ENCODE data around the gene ATXN7L3.
"Not testable (repeated sequence)": the region's sequence is repeated elsewhere in the genome, so short reads cannot be mapped to it uniquely, and the experiment has no call there.

The ATXN7L3 gene, protein sequence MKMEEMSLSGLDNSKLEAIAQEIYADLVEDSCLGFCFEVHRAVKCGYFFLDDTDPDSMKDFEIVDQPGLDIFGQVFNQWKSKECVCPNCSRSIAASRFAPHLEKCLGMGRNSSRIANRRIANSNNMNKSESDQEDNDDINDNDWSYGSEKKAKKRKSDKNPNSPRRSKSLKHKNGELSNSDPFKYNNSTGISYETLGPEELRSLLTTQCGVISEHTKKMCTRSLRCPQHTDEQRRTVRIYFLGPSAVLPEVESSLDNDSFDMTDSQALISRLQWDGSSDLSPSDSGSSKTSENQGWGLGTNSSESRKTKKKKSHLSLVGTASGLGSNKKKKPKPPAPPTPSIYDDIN

DNA sequence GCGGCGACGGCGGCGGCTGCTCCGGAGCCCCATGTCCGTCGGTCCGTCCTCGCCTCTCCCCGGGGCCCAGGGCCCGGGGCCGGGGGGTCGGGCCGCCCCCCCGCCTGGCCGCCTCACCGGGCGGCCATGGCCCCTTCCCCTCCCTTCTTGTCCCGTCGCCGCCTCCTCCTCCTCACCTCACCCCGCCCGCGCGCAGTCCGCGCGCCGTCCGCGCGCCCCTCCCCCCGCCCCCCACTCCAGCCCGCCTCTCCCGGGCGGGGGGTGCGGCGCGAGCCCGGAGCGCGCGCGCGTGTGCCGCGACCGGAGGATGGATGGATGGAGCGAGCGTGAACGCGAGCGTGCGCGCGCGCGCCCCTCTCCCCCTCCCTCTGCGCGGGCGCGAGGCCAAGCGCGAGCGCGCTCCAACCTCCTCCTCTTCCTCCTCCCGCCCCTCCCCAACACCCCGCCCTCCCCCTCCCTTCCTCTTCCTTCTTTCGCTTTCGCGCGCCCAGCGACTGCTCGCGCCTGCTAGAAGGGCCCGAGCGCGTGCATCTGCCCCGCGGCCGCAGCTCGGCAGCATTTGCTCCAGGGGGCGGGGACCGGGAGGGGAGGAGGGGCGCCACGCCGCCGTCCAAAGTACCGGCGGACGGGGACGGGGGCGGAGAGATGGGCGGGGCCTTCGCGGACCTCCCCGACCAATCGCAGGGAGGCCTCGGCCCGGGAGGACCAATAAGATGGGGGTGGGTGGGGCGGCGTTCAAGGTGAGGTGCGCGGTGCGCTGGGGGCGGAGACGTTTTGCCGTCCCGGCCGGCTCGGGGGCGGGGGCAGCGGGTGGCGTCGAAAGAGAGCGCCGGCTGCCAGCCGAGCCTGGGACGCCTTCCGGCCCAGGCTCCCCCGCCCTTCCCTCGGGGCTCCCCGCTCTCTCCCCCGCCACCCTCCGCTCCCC lies at the start of gene ATXN7L3:
Gene ATXN7L3 (minus strand): TSS at position 332 of the 925 bp plus-strand sequence. CDS start 1,814 bp downstream, outside the sequence.
- DNase-seq, result peak; percentile 100

DNA sequence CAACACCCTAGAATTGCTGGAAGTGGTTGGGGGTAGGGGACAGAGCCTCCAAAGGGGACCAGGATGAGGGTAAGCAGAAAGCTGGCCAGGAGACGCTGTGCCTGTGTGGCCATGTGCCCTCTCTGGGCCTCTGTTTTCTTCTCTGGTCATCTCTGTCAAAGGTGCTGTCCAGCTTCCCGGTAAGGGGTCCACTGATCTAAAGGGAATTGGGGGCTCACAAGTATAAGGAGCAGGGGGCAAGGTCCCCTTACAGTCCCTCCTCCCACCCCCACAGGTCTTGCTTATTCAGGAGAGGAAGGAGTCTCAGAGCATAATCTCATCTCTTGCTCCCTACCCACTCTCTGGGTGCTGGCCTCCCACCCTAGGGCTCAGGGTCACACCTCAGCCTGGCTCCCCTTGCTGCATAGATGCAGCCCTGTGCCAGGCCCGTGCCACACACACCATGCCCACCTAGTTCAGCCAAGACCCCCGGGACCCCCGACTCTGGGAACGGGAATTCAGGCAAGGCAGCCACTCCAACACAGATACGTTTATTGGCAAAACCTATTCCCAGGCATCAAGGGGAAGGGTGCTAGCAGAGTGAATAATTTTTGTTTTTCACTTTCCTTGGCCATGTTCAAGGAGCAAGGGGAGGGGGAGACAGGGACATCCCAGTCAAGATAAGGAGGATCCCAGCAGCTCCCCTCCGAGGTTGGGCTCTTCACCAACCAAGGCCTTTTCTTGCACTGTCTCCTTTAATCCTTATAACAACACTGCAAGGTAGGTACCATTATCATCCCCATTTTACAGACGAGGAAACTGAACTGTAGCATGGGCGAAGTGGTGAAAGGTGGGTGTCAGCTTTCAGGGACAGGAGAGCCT lies 48.4 kb upstream of the ATXN7L3 start:
- no peak for DNase-seq

DNA sequence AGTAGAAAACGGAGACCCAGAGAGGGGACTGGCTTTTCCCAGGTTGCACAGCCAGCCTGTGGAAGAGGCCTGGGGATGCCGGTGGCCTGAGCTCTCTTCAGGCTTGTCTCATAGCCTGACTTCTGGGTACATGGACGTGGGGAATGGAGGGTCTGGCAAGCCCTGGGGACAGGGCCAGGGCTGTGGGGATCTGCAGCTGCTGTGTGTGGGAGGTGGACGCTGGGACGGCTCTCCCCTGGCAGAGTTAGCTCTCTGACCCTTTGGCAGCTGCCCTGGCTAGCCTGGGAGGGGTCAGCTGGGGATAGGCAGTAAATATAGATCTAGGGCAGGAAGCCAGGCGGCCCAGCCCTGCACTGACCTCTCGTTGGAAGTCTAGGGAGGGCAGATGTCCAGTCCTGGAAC lies 47.8 kb upstream of the ATXN7L3 start:
- DNase-seq, result no peak

DNA sequence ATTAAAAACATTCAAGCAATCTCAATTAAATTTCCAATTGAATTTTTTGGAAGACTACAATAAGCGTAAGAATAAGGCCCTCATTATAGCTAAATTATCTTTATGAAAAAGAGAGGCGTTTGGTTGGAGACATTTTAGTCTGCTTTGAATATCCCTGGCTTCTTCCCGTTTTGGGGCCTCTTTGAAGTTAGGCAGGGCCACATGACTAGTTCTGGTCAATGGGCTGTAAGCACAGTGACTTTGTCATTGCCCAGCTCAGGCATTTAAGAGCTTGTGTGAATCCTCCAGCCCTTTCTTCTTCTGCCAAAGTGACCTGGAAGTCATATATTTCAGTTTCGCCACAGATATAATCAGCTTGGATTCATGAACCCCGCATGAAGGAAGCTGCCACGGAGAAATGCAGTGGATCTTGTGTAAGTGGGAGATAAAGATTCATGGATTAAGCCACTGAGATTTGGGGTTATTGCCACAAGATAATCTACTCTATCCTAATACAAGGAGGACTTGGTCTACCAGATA lies 41.5 kb upstream of the ATXN7L3 start:
- no peak for DNase-seq

DNA sequence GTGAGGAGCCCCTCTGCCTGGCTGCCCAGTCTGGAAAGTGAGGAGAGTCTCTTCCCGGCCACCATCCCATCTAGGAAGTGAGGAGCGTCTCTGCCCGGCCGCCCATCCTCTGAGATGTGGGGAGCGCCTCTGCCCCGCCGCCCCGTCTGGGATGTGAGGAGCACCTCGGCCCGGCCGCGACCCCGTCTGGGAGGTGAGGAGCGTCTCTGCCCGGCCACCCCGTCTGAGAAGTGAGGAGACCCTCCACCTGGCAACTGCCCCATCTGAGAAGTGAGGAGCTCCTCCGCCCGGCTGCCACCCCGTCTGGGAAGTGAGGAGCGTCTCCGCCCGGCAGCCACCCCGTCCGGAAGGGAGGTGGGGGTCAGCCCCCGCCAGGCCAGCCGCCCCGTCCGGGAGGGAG lies 38.2 kb upstream of the ATXN7L3 start:
- DNase-seq, result not testable (repeated sequence)

DNA sequence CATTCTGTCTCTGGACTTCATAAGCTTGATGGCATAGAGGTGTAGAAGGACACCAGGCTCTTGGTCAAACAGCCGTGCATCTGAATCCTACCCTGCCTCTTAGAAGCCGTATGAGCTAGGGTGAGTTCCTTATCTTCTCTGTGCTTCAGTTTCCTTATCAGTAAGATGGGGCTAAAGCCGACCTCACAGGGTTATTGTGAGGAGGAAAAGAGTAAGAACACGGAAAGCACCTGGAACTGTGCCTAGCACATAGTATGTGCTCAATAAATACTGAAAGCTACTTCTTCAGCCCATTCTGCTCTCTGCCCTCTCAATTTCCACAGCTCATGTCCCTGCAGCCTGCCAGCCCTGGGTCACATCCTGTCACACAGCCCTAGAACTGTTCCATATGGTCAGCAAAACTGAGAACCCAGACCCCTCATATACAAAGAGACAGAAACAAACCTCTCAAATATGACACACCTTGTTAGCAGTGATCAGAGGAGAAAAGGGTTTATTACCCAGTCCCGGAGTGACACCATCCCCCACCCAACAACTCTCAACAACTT lies 36.8 kb upstream of the ATXN7L3 start:
- DNase-seq, result no peak

DNA sequence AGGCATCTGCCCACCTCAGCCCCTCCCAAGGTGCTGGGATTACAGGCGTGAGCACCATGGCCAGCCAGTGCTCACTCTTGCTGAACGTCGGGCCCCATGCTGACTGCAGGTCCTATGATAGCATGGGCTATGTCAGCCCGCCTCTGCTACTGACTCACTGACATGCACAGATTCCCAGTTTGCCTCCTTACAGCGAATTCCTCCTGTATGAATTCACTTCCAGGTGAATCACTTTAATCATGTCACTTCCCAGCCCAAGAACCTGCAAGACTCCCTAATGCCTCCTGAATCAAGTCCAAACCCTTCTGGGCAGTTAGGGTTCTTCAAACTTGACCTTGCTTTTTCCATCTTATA lies 35.9 kb upstream of the ATXN7L3 start:
- no peak for DNase-seq

DNA sequence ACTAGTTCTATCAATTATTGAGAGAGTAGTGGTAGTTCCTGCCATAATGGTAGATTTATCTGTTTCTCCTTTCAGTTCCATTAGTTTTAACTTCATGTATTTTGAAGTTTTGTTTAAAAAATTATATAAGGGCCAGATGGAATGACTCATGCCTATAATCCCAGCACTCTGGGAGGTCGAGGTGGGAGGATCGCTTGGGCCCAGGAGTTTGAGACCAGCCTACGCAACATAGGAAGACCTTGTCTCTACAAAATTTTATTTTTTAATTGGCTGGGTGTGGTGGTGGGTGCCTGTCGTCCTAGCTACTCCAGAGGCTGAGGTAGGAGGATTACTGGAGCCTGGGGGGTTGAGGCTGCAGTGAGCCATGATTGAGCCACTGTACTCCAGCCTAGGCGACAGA lies 33.9 kb upstream of the ATXN7L3 start:
- no peak for DNase-seq

DNA sequence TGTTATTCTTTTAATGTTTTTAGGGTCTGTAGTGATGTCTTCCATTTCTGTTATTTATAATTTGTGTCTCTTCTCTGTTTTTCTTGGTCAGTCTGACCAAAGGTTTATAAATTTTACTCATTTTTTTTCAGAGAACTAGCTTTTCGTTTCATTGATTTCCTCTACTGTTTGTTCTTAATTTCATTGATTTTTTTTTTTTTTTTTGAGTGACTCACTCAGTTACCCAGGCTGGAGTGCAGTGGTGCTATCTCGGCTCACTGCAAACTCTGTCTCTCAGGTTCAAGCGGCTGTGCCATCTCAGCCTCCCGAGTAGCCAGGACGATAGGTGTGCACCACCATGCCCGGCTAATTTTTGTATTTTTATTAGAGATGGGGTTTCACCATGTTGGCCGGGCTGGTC lies 32.4 kb upstream of the ATXN7L3 start:
- DNase-seq, result no peak

DNA sequence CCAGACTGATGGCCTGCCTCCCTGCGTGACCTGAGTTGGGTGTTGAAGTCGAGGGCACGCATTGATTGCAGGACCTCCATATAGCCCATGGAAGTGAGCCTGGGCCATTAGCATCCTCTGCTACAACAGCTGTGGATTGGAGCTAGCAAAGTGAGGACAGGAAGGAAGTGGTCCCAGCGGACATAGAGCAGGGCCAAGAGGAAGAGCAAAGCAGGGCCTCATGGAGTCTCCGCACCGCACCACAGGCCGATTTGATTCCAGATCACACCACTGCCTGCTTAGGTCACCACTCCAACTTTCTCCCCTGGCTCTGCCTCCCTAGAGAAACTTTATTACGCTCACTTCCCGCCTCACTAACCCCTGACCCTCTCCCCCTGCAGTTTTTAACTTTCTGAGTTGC lies 30.5 kb upstream of the ATXN7L3 start:
- no peak for DNase-seq

DNA sequence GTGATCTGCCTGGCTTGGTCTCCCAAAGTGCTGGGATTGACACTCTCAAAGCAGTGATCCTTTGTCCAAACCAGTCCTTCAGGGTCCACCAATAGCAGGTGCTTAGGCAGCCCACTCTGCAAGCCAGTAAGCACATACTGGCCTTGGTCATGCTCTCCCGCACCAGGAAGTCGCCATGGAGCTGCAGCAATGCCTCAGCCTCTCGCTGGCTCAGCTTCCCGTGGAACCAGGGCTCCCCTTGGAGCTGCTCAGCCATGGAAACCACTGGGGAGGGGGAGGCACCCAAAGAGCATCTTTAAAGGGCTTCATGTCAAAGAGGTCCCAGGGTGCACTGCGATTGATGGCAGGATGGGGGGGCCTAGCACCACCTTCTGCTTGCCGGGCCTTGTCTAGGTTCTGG lies 29.4 kb upstream of the ATXN7L3 start:
- DNase-seq, result no peak

DNA sequence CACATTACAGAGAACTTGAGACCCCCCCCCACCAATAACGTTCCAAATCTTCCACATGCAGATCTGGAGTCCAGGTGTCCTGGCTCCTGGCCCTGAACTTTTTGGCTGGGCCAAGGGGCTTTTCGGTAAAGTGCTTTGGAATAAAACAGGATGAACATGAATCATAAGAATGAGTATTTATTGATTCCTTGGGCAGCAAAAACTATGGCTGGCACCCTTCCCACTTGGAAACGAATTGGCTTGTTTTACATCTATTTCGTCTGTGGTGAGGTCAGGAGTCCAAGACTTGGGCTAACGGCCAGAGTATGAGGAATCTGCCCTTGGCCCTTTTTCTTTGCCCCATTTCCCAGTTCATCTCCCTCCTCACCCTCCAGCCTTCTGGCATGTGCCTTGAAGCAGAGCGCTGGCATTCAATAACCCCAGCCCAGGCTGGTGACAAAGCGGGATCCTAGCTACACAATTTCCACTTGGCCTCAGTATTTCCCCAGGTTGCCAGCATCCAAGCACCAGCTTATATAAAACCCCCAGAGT lies 23.9 kb upstream of the ATXN7L3 start:
- no peak for DNase-seq

DNA sequence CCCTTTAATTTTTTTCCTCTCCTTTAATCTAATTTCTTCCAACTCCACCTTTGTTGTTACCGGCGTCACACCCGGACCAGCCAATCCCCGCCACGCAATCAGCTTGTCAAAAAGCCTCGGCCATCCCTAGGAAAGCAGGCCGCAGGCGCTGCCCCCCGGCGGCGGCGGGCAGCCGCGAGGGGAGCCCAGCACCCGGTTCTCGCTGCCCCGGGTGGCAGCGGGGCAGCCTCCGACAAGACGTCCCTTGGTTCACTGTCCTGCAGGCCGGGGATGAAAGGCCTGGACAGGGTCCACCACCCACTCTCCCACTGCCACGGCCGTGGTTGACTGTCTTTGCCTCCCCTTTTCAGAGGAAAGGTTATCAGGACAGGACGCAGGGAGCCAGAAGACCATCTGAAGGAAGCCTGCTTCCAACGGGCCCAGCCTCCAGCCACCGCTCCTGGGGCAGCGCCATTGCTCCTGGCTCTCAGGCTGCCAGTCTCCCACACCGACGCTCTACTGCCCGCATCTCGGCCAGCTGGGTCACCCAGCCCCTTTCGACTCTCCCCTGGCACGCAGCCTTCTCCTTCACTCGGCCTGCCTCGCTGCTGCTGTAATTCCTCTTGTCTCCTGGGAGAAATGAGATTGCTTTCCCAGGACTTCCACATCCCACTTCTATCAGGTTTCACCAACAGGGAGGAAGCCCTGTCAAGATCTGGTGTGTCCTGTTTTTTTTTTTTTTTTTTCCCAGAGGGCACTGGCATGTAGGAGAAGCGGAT lies 22.6 kb upstream of the ATXN7L3 start:
- no peak for DNase-seq

DNA sequence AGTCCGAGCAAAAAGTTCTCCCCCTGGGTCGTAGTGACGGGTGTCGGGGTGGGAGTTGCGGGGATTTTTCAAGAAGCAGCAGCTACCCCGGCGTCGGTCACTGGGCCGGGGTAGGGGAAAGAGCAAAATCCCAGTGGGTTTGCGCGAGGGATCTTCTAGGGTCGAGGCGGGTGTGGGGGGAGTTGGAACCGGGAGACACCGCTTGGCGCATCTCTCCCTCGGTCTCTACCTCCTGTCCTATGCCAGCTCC lies 22.1 kb upstream of the ATXN7L3 start:
- DNase-seq, result no peak

DNA sequence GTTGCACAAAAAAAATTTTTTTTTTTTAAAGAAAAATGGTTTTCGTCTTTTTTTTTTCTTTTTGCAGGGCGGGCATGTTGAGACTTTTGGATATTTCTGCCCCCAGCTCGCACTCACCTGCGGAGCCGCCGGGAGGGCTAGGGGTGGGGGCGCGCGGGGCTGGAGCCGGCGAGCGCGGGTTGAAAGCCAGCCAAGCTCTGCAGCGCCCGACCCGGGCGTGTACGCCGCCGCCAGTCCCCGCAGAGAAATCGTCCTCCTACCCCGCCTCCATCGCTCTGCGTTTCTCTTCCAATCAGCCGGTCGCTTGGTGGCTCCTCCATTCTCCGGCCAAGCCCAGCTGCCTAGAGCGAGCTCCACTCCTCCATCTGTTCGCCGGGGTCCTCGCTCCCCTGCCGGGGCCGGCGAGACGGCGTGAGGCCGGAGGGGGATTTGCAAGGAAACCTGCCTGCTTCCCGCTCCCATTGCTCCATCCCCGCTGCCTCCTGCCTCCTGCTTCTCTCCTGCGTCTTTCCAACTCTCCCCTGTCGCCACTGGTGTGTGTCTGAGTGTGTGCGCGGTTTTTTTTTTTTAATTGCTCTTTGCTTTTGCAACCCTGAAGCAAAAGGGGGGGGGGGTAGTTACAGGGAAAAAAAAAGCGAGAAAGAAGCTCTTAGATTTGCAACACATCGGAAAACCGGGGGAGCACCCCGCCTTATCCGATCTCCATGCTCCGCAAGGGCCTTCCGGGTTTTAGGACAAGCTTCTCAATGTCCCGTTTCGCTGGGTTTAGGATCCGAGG lies 21.6 kb upstream of the ATXN7L3 start:
- DNase-seq, result peak; percentile 71

DNA sequence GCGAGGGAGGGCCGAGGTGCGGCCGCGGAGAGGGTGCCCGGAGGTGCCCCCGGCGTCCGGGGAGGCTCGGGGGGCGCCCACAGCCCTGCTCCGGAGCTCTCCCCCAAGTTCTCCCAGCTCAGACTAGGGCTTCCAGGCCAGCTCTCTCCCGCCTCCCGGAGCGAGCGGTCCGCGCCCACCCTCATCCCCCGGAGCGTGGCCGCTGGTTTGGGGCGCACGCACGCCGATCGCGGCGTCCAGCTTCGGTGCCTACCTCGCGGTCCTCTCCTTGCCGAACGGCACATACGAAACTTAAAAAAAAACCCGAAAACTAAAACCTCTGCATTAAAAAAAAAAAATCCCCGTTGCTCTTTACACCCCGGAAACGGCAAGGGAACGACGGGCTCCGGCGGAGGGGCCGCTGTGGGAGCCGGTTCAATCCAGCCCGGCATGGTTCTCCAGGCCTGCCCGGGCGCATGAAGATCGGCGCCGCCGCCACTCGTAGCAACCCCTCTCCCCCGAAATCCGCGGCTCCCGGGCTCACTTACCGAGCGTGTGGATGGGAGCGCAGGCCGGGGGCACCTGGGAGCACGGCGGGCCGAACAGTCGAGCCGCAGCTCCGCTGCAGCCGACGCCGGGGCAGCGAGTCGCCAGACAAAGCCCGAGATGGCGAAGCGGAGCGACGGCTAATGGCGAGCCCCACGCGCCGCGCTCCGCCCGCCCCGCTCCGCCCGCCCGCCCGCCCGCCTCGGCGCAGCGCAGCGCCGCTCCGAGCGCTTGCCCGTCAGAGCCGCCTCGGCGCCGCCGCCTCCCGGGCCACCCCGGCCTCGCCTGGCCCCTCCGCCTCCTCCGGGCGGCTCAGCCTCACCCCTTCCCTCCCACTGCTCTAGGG lies 20.8 kb upstream of the ATXN7L3 start:
- peak; percentile 48 for DNase-seq

DNA sequence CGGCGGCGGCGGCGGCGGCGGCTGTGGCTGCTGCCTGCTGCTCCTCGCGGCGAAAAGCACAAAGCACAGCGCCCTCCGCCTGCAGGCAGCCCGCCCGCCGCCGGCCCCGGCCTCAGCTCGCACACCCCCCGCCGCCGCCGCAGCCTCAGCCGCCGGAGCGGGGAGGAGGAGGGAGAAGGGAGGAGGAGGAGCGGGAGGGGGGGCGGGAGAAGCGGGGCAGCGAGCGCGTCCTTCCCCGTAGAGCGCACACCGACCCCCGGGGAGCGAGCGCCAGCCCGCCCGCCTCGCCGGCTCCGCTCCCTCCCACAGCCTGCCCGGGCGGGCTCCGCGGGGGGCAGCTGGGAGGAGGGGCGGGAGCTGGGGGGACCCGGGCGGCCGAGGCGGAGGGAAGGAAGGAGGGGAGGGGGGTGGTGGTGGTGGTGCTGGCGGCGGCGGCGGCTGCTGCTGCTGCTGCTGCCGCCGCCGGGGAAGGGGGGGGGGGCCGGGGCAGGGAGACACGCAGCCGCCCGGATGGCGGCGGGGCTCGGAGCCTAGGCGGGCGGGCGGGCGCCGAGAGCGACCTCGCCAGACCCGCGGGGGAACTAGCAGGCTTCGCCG lies 20.0 kb upstream of the ATXN7L3 start, which contains the start of gene UBTF:
Gene UBTF (minus strand): TSS at position 60 of the 597 bp plus-strand sequence. CDS start 1,446 bp downstream, outside the sequence.
- DNase-seq, result peak; percentile 45

DNA sequence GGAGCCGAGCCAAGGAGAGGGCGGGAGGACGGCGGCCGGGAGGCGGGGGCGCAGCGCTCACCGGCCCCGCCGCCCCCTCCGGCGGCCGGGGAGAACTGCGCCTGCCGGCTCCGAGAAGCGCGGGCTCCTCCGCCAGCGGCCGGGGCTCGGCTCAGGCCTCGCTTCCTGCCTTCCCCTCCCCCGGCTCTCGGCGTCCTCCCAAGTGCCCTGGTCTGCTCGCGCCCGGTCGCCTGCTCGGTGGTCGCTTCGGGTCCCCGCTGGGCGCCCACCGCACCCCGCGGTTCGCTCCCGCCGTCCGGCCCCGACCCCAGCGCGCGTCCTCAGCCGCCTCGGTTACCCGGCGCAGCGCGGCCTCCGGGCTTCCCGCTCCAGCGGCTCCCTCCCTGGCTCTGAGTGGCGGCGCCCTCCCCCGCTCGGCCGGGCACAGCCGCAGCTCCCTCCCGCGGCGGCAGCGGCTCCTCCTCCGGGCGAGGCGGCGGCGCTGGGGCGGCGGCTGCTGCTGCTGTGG lies 19.5 kb upstream of the ATXN7L3 start:
- DNase-seq, result peak; percentile 72

Data from stimulated activated CD4-positive, alpha-beta T cell treated with anti-CD3 and anti-CD28 coated beads, Interleukin-1b, Interleukin-23, amount 100 ng/mL, for 48 hours (primary cell).